ENCODE measurements around the gene FAM3A. TPM values are rescaled to one million over a fixed set of nuclear protein-coding genes. Genes with fewer than 3 reads are reported as not detected.
A peak's percentile ranks its signal among the peaks of the same experiment; 100 is the strongest.
"Not testable (repeated sequence)": the region's sequence is repeated elsewhere in the genome, so short reads cannot be mapped to it uniquely, and the experiment has no call there.

Gene FAM3A
- total RNA-seq, 1 experiment from 2014 or later, result 28.8 TPM

GRCh38 chrX:154505734-154506133 is 10.3 kb downstream of the FAM3A start:
- Histone ChIP-seq H3K4me3 (no peak overlapping the region), H3K27me3 (replicated peaks) (no peaks in the 10 kb centered on the region), H3K9me3 (replicated peaks) (no peaks in the 10 kb centered on the region), H3K4me1 (replicated peaks) (no peaks in the 10 kb centered on the region), H3K36me3 (no peaks in the 10 kb centered on the region), H3K27ac (no peak overlapping the region)
- DNase-seq (ENCODE audit: low read depth in 1 of 2, low spot score in 2 of 2), result no peak

GRCh38 chrX:154502989-154503388 is 13.0 kb downstream of the FAM3A start:
- Histone ChIP-seq H3K9me3 (replicated peaks) (no peaks in the 10 kb centered on the region), H3K4me3 (no peak overlapping the region), H3K27ac (no peak overlapping the region), H3K4me1 (replicated peaks) (no peaks in the 10 kb centered on the region), H3K36me3 (no peaks in the 10 kb centered on the region), H3K27me3 (replicated peaks) (no peaks in the 10 kb centered on the region)
- DNase-seq (ENCODE audit: low read depth in 1 of 2, low spot score in 2 of 2), result no peak

GRCh38 chrX:154502098-154502497 is 13.9 kb downstream of the FAM3A start:
- Histone ChIP-seq H3K9me3 (replicated peaks) (no peaks in the 10 kb centered on the region), H3K36me3 (no peaks in the 10 kb centered on the region), H3K4me1 (replicated peaks) (no peaks in the 10 kb centered on the region), H3K4me3 (no peak overlapping the region), H3K27me3 (replicated peaks) (no peaks in the 10 kb centered on the region), H3K27ac (no peak overlapping the region)
- no peak for DNase-seq (ENCODE audit: low read depth in 1 of 2, low spot score in 2 of 2)

- not testable (repeated sequence) for DNase-seq (ENCODE audit: low read depth in 1 of 2, low spot score in 2 of 2); H3K27me3 ChIP-seq (replicated peaks); H3K27ac ChIP-seq; H3K36me3 ChIP-seq; H3K4me1 ChIP-seq (replicated peaks); H3K4me3 ChIP-seq; H3K9me3 ChIP-seq (replicated peaks)
Measured at GRCh38 chrX:154501423-154501822, 14.6 kb downstream of the FAM3A start.

GRCh38 chrX:154496591-154497137 is 19.4 kb downstream of the FAM3A start:
- DNase-seq (ENCODE audit: low read depth in 1 of 2, low spot score in 2 of 2); H3K9me3 ChIP-seq (replicated peaks); H3K36me3 ChIP-seq; H3K27ac ChIP-seq; H3K27me3 ChIP-seq (replicated peaks); H3K4me1 ChIP-seq (replicated peaks); H3K4me3 ChIP-seq: not testable (repeated sequence)

DNA sequence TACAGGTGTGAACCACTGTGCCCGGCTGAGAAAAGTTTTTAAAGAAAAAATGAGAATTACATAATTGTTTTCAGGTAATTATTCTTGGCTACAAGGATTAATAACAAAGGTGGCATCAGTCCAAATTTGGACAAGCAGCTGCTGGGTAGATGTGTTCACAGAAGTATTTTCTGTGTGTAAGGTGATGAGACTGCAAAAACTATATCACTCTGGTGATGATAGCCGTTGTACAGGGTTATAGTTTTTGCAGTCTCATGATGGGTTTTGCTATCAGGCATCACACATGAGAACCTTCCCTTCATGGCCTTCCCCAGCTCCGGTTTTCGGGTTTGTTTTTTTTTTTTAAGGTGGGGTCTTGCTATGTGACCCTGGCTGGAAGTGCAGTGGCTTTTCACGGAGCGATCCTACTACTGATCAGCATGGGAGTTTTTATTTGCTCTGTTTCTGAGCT is 20.5 kb downstream of the FAM3A start:
- DNase-seq (ENCODE audit: low read depth in 1 of 2, low spot score in 2 of 2), result no peak
- H3K4me1 ChIP-seq (replicated peaks), result 0 out of 2 replicates have a peak, but pooled peaks cover 3% of the 10 kb centered on the region
- no peak overlapping the region for H3K27ac ChIP-seq
- H3K36me3 ChIP-seq, result no peaks in the 10 kb centered on the region
- H3K27me3 ChIP-seq (replicated peaks), result no peaks in the 10 kb centered on the region
- no peak overlapping the region for H3K4me3 ChIP-seq
- no peaks in the 10 kb centered on the region for H3K9me3 ChIP-seq (replicated peaks)

GRCh38 chrX:154494715-154495114 is 21.3 kb downstream of the FAM3A start:
- peaks cover 6% of the 10 kb centered on the region; the same call in 1 of the 2 replicates for H3K4me1 ChIP-seq (replicated peaks)
- no peaks in the 10 kb centered on the region for H3K27me3 ChIP-seq (replicated peaks)
- H3K9me3 ChIP-seq (replicated peaks), result no peaks in the 10 kb centered on the region
- H3K36me3 ChIP-seq, result no peaks in the 10 kb centered on the region
- H3K27ac ChIP-seq, result no peak overlapping the region
- DNase-seq (ENCODE audit: low read depth in 1 of 2, low spot score in 2 of 2), result no peak
- no peak overlapping the region for H3K4me3 ChIP-seq

DNA sequence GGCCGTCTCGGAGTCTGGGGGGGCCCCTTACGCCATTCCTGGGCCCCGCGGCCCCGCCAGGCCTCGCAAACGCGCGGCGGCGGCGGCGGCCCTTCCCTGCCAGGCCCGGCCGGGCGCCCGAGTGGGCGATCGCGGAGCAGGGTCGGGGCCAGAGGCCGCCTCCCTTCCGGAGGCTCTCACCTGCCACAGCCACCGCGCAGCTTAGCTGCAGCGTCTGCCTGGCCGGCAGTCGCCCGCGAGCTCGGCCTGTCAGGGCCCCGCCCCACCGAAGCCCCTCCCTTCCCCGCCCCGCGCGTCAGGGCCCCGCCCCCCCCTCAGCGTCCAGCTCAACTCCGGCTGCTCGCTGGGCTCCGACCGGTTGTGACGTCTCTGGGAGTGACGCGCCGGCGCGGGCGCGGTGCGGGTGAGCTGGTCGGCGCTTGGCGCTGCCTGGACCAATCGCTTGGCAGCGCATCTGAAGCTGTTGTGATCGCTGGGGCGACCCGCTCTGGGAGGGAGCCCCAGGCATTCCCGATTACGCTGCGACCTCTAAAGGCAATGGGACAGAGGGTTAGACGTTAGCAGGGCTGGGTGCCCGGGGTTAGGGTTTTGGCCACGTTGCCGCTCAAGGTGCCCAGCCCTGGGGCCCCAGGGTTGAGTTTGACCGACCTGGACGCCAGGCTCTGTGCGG is 25.5 kb downstream of the FAM3A start, which contains the start of gene SLC10A3:
Gene SLC10A3 (minus strand): TSS at position 216 of the 670 bp plus-strand sequence. CDS start 1,689 bp downstream, outside the sequence.
- Histone ChIP-seq H3K4me1 (replicated peaks) (peaks cover 22% of the 10 kb centered on the region), H3K9me3 (replicated peaks) (no peaks in the 10 kb centered on the region), H3K27me3 (replicated peaks) (no peaks in the 10 kb centered on the region), H3K27ac (peak within 1 kb of the TSS; percentile 69), H3K4me3 (peak within 1 kb of the TSS; percentile 80), H3K36me3 (peaks cover 17% of the 10 kb centered on the region; the same call in 1 of the 2 replicates)
- DNase-seq (ENCODE audit: low read depth in 1 of 2, low spot score in 2 of 2), result peak; percentile 71 to 93

DNA sequence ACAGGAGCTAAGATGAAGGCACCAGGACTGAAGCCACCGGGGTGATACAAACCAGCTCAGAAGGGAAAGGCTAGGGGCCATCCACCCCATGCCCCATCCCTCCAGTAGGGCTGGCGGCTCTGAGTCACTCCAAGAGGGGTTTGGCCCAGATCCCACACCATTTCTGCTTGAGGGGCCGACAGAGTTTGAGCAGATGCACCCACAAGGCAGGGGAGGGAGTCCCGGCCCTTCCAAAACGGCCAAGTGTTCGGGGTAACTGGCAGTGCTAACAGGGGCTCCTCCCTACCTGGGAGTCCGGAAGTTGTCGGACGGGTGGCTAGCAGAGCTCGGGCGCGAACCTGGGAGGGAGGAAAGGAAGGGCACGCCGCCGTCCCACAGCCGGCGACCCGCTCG is 26.0 kb downstream of the FAM3A start:
- peak overlapping the region; percentile 61 for H3K27ac ChIP-seq
- DNase-seq (ENCODE audit: low read depth in 1 of 2, low spot score in 2 of 2), result peak; percentile 55 to 58

DNA sequence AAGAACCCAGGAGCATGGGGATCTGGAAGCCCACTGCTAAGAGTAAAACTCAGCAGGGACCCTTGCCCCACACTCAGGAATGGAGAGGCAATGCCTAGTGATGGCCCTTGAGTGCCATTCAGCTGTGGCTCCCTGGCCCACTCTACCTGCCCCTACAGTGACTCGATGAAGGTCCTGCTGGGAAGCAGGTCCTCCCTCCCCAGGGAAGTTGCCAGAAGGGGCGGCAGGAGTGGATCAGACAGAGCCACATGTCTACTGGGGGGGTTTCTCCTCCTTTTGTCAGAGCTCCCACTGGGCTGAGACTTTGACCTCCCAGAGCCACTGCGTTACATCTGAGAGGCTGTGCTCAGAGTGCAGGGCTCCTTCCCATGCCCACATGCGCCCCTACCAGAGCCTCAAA is 26.9 kb downstream of the FAM3A start:
- DNase-seq (ENCODE audit: low read depth in 1 of 2, low spot score in 2 of 2), result no peak
- peaks cover 33% of the 10 kb centered on the region for H3K4me1 ChIP-seq (replicated peaks)
- H3K9me3 ChIP-seq (replicated peaks), result no peaks in the 10 kb centered on the region
- peaks cover 29% of the 10 kb centered on the region for H3K36me3 ChIP-seq
- no peak overlapping the region for H3K27ac ChIP-seq
- H3K27me3 ChIP-seq (replicated peaks), result no peaks in the 10 kb centered on the region
- H3K4me3 ChIP-seq, result no peak overlapping the region

More for the DNA sequence above, 26.0 kb downstream of the FAM3A start:
- Histone ChIP-seq H3K4me3 (peak overlapping the region; percentile 80), H3K9me3 (replicated peaks) (no peaks in the 10 kb centered on the region), H3K27me3 (replicated peaks) (no peaks in the 10 kb centered on the region), H3K36me3 (peaks cover 21% of the 10 kb centered on the region), H3K4me1 (replicated peaks) (peaks cover 26% of the 10 kb centered on the region)

DNA sequence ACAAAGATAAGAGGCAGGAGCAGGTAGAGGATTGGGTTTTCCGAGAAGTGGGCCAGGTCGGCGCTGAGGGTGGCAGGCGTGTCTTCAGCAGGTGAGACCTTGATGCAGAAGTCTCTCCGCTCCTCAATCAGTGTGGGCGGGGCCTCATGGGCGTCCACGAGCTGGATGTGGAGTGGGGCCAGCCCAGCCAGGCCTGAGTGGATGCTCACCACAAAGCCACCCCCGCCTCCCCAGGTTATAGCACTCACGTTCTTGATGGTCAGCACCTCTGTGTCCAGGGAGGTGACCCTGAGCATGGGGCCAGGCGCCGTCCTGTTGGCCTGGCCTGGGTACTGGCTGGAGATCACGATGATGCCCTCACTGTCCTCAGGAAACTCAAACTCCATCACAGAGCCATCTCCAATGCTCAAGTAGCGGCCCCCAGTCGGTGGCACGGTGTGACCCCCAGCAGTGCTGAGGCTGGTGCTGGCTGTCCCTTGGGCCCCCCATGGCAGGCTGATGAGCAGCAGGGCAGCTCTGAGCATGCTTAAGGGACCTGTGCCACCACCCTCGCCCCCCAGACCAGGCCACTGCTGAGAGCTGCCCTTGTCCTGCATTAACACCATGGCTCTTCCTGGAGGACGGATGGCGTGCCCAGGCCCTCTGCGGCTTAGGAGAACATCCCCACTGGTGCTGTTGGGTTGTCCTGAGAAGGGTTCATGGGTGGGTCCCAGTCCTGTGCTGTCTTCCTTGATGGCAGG is 27.5 kb downstream of the FAM3A start:
- no peak overlapping the region for H3K27ac ChIP-seq
- peaks cover 33% of the 10 kb centered on the region for H3K4me1 ChIP-seq (replicated peaks)
- no peaks in the 10 kb centered on the region for H3K9me3 ChIP-seq (replicated peaks)
- H3K36me3 ChIP-seq, result peaks cover 35% of the 10 kb centered on the region
- H3K27me3 ChIP-seq (replicated peaks), result no peaks in the 10 kb centered on the region
- no peak overlapping the region for H3K4me3 ChIP-seq
- no peak for DNase-seq (ENCODE audit: low read depth in 1 of 2, low spot score in 2 of 2)

- Histone ChIP-seq H3K27me3 (replicated peaks) (no peaks in the 10 kb centered on the region), H3K9me3 (replicated peaks) (no peaks in the 10 kb centered on the region), H3K4me3 (no peak overlapping the region), H3K27ac (no peak overlapping the region), H3K4me1 (replicated peaks) (peaks cover 33% of the 10 kb centered on the region), H3K36me3 (peaks cover 35% of the 10 kb centered on the region)
- no peak for DNase-seq (ENCODE audit: low read depth in 1 of 2, low spot score in 2 of 2)
Measured at GRCh38 chrX:154487518-154488290, 28.3 kb downstream of the FAM3A start.

- Histone ChIP-seq H3K9me3 (replicated peaks) (no peaks in the 10 kb centered on the region), H3K27ac (no peak within 1 kb of the TSS), H3K36me3 (peaks cover 35% of the 10 kb centered on the region), H3K4me1 (replicated peaks) (peaks cover 33% of the 10 kb centered on the region), H3K4me3 (peak within 1 kb of the TSS; percentile 71), H3K27me3 (replicated peaks) (no peaks in the 10 kb centered on the region)
- peak; percentile 52 to 67 for DNase-seq (ENCODE audit: low read depth in 1 of 2, low spot score in 2 of 2)
Measured at GRCh38 chrX:154486396-154487207, 29.4 kb downstream of the FAM3A start, which contains the start of gene UBL4A. UBL4A (minus strand) TSS chrX:154486615; CDS start chrX:154486584, 31 bp downstream.

All from SJSA1 (cell line).